Measurements from ENCODE around the gene ADAM12.

- TF ChIP-seq CTCF (IDR thresholded peaks at IDR 0.05) (no peak), POLR2A (IDR thresholded peaks at IDR 0.05) (no peak), POLR2AphosphoS5 (IDR thresholded peaks at IDR 0.05) (no peak)
Observed at GRCh38 chr10:126013489-126014281, 374.6 kb downstream of the ADAM12 start.

Measured in suprapubic skin (tissue), 4 donors.